GM21786 (cell line): ENCODE results near the gene IRF5.
"Not testable (repeated sequence)": the region's sequence is repeated elsewhere in the genome, so short reads cannot be mapped to it uniquely, and the experiment has no call there.

Experiments used
- ATAC-seq: cut with Tn5 transposase; IDR thresholded peaks from one replicate; pipeline ENCODE4 v1.9.1; 2021; ENCODE audit not compliant: unreplicated experiment

The IRF5 gene

GRCh38 chr7:128937271-128937646, 468 bp upstream of the IRF5 start:
- no peak for ATAC-seq

- ATAC-seq, result no peak
These were observed 882 bp downstream of the IRF5 start for GRCh38 chr7:128938544-128939074.

- ATAC-seq, result no peak
These were observed 1.5 kb downstream of the IRF5 start for GRCh38 chr7:128939075-128939860.

- ATAC-seq, result peak; percentile 19
These were observed 2.2 kb downstream of the IRF5 start for GRCh38 chr7:128939861-128940410.

GRCh38 chr7:128940494-128941322, 3.0 kb downstream of the IRF5 start:
- peak; percentile 56 for ATAC-seq

- ATAC-seq, result no peak
These were observed 3.7 kb downstream of the IRF5 start for GRCh38 chr7:128941323-128941890.

- no peak for ATAC-seq
These were observed 4.3 kb downstream of the IRF5 start for GRCh38 chr7:128941946-128942526.

- ATAC-seq, result not testable (repeated sequence)
These were observed 5.5 kb downstream of the IRF5 start for GRCh38 chr7:128943251-128943650.

GRCh38 chr7:128944487-128945236, 6.9 kb downstream of the IRF5 start:
- no peak for ATAC-seq

GRCh38 chr7:128945668-128946366, 8.1 kb downstream of the IRF5 start:
- ATAC-seq, result no peak

GRCh38 chr7:128946936-128947830, 9.5 kb downstream of the IRF5 start:
- no peak for ATAC-seq

GRCh38 chr7:128947854-128948253, 10.1 kb downstream of the IRF5 start:
- ATAC-seq, result no peak

GRCh38 chr7:128948312-128948973, 10.7 kb downstream of the IRF5 start:
- no peak for ATAC-seq

GRCh38 chr7:128948976-128949760, 11.4 kb downstream of the IRF5 start:
- no peak for ATAC-seq

- no peak for ATAC-seq
These were observed 13.6 kb downstream of the IRF5 start for GRCh38 chr7:128951296-128951695.

GRCh38 chr7:128954150-128954549, 16.4 kb downstream of the IRF5 start:
- no peak for ATAC-seq
